NCI-H460 (cell line): ENCODE measurements around the gene SYTL1. TPM values are rescaled to one million over a fixed set of nuclear protein-coding genes. Genes with fewer than 3 reads are reported as not detected.

Experiments used
- DNase-seq: peaks from one replicate; pipeline ENCODE4 v3.0.0-alpha.2; 2016; ENCODE audit warnings: low read depth; ENCODE audit errors: extremely low read depth
- polyA plus RNA-seq: library from polyadenylated mRNA; depleted of rRNA; stranded (reverse); fragments of >200 nt; gene quantifications from 2 replicates; pipeline ENCODE4 v1.2.3, GENCODE V29; 2014; cell fraction: nucleus; rRNA removed
- total RNA-seq: library from RNA; depleted of rRNA; stranded (reverse); fragments of >200 nt; shearing (Covaris generic); gene quantifications from 2 replicates; pipeline ENCODE4 v1.2.3, GENCODE V29; 2014; rRNA removed

SYTL1 gene, protein sequence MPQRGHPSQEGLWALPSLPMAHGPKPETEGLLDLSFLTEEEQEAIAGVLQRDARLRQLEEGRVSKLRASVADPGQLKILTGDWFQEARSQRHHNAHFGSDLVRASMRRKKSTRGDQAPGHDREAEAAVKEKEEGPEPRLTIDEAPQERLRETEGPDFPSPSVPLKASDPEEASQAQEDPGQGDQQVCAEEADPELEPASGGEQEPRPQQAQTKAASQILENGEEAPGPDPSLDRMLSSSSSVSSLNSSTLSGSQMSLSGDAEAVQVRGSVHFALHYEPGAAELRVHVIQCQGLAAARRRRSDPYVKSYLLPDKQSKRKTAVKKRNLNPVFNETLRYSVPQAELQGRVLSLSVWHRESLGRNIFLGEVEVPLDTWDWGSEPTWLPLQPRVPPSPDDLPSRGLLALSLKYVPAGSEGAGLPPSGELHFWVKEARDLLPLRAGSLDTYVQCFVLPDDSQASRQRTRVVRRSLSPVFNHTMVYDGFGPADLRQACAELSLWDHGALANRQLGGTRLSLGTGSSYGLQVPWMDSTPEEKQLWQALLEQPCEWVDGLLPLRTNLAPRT
- total RNA-seq, result 0.37 TPM in 1 of 2 replicates, not detected in the other
- 1.1 and 1.7 TPM in 2 replicates for polyA plus RNA-seq

DNA sequence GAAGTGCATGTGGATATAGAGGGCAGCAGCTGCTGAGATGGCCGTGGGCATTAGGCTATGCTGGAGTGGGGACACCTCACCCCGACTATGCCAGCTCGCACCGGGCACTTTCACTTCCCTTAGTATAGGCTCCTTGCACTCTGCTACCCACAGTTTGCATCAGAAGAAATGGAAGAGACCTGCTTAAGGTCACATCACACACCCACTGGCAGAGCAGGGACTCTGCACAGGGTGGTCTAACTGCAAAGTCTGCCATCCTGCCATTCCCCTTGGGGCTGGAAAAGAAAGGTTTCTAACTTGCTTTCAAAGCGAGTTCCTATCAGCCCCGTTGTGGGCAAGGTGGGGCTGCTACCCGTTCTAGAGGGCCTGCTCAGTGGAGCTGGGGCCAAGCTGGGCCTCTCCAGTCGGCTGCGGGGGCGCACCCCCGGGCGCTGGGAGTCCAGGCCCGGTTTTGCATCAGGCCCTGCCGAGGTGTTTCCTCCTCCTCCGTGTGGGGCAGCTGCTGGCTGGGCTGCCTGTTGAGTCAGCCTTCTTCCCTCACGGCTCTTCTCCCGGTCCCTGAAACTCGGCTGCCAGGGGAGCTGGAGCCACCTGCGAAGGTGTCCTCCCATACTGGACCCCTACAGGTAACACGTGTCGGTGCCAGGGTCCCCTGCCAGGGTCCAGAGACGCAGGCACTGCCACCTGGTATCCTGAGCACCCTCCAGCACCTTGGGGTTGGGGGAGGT, at the start of gene SYTL1:
TSS of gene SYTL1 (plus strand) at position 498 of the 728 bp plus-strand sequence. CDS start 3,313 bp downstream, outside the sequence.
- DNase-seq, result no peak

DNA sequence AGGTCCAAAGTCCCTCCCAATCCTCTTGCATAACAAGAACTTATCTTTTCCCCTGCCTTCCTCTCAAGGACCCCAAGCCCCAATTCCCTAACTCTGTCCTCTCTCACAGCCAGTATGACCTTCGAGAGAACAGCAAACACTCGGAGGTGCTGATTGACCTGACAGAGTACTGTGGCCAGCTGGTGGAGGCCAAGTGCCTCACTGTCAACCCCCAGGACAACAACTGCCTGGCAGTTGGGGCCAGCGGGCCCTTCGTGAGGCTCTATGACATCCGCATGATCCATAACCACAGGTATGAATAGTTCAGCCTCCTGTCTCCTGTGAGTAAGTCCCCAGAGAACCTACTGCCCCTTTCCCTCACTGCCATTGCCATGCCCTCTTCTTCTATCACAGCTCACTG, 49.7 kb upstream of the SYTL1 start:
- no peak for DNase-seq

DNA sequence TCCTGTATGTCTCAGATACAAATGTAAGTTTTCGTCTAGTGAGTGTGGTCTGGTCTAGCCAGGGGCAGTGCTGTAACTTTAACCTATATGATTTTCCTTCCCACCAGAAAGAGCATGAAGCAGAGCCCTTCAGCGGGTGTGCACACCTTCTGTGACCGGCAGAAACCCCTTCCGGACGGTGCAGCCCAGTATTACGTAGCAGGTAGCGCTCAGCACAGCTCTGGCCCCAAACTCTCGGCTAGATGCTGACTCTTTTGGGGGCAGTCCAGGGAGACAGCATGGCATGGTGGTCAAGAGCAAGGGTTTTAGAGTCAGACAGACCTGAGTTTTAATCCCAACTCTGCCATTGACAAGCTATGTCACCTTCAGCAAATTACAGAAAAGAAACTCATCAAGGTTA, 47.9 kb upstream of the SYTL1 start:
- DNase-seq, result no peak

DNA sequence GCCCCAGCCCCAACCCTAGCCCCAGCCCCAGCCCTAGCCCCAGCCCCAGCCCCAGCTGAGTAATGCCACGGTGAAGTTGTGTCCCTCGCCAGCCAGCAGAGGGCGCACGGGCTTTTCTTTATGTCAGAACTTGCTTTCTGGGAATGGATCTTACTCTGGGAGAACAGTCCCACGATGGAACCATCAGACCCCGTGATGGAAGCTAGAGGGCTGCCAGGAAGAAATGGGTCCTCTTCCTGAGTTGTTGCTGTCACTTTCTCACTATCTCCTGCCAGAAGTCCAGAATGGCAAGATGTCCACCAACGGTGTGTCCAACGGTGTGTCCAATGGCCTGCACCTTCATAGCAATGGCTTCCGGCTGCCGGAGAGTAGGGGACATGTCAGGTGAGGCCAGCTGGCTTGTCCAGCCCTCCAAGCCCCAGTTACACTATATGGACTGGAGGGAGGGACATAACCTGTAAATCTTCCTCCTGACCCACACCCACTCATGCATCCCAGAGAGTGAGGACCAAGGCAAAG, 45.0 kb upstream of the SYTL1 start:
- peak; percentile 40 for DNase-seq

DNA sequence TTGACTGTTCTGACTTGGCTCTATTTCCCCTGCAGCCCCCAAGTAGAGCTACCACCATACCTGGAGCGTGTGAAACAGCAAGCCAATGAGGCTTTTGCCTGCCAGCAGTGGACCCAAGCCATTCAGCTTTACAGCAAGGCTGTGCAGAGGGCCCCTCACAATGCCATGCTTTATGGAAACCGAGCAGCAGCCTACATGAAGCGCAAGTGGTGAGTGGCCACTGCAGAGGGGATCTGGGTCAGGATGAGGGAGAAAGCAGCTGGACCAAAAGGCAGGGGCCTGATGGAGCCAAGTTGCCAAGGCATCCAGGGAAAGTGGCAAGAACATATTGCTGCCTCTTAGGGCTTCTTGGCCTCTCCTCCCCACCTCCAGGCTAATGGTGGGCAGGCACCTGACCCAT, 43.9 kb upstream of the SYTL1 start:
- DNase-seq, result no peak

DNA sequence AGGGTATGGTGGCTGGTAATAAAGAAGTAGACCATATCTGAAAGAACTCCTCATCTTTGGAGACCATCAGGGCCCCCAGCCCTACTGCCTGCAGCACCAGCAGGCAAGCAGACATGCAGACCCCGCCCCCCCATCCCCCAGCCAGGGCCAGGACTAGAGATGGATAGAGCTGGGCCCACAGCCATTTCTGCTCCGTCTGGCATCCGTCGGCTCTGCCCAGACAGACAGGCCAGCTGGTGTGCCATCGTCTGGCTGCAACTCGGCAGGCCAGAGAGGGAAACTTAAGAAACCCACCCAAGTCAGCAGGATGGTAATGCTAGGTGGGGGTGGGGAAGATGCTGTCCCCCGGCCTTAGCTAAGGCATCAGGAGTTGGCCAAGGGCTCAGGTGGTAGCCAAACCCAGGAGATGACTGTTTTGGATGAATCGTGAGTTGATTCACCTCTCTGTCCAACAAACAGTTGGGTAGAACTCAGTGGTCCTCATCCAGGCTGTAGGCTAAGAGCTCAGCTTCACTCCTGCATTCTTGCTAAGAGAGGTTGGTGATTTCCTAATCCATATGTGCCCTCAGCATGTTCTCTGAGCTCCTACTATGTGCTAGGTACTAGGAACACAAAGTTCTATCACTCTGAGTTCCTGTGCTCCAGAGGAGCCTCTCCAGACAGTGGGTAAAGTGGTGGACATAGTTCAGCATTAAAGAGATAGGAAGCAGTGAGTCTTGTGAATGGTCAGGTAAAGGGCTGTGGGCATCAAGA, 43.0 kb upstream of the SYTL1 start:
- DNase-seq, result no peak

DNA sequence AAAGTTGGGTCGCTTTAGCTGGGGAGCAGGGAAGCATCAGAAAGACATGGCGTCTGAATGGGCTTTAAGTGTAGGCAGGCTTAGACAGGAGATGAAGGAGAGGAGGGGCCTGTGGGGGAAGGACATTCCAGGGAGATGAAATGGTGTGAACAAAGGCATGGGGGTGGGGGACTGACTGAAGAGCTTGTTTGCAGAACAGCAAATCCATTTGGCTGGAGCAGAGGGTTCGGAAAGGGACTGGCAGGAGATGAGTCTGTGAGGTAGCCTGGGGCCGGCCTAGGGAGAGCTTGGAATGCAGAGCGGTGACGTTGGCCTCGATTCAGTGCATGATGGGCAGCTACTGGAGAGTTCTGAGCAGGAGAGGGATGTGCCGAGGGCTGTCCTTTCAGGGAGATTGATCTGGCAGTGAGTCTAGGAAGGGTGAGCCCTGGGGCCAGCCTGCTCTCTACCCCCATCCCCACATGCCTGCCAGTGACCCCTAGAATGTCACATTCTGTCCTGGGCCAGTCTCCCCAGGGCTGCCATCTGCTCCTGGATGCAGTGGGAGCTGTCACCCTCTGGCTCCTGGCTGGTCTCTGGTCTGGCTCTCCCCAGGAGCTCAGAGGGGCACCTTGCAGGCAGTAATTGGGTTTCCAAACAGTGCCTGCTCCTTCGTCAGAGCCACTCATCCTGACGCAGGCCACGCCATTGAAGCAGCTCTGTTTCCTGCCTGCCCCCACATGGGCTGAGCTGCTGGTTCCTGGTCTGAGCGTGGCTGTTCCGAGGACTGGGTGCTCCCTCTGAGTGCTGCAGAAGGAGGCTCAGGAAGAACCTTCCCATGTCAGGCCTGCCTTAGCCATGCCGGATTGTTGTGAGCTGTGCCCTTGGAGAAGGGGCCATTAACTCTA, 42.2 kb upstream of the SYTL1 start:
- no peak for DNase-seq

DNA sequence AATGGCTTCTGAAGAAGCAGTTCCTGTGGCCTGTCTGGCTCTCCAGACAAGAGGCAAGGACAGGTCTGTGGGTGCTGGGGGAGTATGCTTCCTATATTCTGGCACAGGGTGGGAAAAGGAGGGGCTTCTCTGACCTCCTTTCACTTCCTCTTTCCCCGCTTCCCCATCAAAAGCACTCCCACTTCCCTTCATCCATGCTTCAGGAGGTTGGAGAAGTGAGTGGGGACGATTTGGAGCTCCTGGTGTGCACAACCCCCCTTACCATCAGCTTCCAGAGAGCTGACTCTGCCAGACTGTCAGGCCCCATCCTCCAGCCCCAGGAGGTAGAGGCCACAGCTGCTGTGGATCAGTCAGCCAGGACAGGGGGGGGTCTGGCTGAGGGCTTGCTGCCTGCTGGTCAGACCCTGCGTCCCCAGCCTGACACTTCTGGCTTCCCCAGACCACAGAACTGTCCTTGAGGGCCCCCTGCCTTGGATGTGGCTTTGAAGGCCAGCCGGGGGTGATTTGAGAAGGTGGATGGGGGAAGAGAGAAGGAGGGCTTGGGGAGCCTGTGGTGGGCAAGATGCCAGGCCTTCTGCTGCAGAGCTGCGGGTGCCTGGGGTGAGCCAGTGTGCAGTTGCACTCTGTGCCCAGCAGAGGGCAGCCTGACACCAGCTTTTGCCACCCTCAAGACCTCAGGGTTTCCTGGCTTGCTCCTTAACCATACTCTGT, 41.3 kb upstream of the SYTL1 start:
- DNase-seq, result peak; percentile 78

DNA sequence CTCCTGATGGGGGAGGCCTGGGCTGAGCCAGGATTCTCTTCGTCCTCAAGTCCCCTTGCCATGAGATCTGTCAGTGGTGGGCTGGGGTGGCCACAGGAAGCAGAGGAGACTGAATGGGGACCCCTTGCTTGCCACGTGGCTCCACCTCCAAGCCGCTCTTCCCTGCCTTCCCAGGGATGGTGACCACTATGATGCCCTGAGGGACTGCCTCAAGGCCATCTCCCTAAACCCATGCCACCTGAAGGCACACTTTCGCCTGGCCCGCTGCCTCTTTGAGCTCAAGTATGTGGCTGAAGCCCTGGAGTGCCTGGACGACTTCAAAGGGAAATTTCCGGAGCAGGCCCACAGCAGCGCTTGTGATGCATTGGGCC, 40.8 kb upstream of the SYTL1 start:
- no peak for DNase-seq

DNA sequence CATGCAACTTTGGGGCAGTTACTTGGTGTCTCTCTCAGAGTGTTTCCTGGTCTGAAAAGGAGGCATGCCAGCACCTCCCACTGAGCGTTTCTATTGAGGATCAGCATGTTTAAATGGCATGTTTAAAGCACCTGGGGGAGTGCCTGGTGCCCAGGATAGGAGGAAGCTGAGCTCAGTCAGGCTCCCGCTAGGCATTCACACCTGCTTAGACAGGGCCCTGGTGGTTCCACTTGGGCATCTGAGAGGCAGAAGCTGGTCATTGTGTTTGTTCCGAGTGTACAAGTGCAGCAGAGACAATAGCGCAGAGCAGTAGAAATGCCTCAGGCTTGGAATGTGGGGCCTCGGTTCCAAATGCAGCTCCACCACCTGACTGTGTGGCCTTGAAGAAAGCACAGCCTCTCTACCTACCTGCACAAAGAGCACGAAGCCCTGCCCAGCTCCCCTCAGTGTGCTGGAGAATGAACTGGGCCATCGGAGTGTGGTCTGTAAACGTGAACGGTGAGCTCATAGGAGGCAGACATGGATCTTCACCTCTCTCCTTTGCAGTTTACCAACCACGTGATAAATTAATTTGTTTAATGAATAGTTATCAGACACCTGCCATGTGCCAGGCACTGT, 40.1 kb upstream of the SYTL1 start:
- no peak for DNase-seq

DNA sequence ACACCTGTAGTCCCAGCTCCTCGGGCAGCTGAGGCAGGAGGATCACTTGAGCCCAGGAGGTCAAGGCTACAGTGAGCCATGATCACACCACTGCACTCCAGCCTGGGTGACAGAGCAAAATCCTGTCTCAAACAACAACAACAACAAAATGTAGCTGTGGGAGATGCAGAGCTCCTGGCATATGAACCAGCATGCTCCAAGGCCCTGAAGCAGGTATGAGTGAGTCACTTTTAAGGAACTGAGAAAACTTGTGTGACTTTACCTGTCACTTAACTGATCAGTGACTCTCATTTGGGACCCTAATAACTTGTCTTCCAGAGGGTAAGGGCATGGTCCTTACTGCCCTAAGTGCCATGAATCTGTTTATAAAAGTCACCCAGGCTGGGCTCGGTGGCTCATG, 39.2 kb upstream of the SYTL1 start:
- no peak for DNase-seq

DNA sequence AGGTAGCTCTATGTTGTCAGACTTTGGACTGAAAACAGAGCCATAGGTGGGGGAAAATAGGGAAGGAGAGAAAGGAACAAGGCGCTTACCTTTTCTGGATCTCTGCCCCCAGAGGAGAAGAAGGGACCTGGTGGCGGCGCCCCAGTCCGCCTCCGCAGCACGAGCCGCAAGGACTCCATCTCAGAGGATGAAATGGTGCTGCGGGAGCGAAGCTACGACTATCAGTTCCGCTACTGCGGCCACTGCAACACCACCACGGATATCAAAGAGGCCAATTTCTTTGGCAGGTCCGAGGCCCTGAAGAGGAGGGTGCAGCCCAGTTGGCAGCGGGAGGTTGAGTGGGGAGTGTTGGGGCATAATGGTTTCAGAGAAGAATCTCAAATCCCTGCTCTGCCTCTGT, 38.3 kb upstream of the SYTL1 start:
- no peak for DNase-seq

DNA sequence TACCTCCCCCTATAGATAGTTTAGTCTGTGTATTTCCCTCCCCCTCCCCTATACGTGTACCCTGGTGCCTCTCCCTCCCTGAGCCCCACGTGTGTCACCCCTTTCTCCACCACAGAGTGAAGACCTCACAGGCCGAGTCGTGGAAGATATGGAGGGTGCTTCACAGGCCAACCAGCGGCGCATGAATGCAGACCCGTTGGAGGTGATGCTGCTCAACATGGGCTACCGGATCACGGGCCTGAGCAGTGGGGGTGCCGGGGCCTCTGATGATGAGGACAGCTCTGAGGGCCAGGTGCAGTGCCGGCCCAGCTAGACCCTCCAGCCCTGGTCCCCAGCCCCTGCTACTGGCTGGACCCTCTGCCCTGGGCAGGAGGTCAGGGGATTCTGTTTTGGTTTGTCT, 35.8 kb upstream of the SYTL1 start:
- no peak for DNase-seq

DNA sequence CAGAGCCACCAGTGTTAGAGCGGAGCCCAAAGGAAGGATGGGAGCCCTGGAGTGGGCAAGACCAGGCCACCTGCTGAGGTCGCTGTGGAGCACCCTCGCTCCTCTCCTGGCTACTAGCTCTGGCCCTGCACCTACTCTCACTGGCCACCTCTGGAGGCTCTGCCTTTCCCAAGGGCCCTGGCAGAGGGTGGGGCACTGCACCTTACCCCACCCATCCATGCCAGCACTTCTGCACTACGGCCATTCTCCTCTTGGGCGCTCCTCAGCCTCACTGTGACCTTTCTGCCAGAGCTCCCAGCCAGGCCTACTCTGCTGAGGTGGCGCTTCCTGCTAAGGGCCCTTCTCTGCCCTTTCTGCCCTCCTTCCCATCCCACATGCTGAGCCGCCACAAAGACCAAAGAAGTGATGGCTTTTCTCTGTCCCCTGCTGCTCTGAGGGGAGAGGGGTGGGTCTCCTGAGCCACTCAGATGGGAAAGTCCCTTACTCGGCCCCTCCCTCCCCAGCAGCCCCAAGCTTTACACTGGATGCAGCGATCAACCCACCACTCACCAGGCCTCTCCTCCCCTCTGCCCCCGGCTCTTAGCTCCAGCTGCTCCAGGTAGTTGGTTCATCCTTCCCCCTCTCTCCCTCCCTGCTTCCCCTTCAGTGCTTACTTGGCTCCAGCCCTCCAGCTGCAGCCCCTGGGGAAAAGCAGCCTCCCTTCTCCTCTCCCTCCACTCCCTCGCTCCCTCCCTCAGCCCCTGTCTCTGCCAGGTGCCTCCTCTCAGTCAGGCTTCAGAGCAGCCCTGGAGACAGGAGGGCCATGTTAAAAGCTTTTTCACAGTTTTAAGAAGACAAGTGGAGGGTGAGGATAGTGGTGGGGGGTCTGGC, 34.7 kb upstream of the SYTL1 start:
- no peak for DNase-seq

DNA sequence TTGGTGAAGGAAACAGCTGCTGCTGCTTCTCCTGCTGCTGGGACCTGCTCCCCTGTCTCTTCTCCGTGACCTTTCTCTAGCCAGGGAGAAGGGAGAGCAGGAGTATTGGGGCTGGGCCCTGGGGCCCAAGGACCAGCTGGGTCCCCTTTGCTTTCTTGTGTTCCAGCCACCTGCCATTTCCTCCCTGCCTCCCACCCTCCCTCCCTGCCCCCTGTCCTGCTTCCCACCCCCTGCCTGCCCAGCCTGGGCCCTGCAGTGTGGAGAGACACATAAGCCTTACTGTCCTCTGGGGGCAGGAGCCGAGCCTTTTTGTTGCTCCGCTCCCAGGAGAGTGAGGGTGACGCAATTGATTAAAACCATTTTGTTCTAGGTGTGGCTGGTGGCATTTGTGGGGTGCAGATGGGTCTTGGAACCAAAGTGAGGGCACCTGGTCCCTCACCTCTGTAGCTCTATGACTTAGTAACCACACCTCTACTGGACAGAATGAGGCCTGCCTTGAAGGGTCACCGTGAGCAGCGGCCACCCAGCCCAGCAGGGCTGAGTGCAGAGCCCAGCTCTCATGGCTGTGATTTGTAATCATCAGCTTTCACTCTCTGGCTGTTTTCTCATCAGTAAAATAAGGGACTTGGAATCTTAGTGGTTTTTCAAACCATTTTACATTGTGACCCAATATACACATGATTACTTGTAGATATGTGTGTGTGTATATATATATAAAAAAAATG, 33.8 kb upstream of the SYTL1 start:
- DNase-seq, result no peak

DNA sequence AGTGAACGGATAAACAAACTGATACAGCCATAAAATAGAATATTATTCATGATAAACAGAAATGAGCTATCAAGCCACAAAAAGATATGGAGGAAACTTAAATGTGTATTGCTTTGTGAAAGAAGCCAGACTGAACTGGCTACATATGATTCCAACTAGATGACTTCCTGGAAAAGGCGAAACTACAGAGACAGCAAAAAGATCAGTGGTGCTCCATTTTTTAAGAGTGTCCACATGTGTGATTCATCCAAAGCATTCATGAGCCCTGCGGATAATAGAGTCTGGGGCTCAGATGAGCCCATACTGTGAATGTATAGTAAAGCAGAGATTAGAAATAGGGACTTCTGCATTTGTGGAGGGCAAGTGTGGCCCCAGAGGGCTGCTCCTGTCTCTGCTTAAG, 27.7 kb upstream of the SYTL1 start:
- no peak for DNase-seq

DNA sequence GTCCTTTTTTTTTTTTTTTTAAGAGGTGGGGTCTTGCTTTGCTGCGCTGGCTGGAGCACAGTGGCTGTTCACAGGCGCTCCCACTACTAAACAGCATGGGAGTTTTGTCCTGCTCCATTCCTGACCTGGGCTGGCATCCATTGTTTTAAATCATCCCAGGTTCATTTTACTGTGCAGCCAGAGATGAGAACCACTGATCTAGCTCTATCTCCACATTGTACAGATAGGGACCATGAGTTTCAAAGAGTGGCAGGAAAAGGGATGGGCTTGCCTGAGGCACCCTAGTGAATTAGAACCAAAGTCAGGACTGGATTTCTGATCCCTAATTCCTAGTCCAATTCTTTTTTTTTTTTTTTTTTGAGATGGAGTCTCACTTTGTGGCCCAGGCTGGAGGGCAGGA, 27.1 kb upstream of the SYTL1 start:
- DNase-seq, result no peak
